Measurements from ENCODE around the gene MAPK8IP1.
"Not testable (repeated sequence)": the region's sequence is repeated elsewhere in the genome, so short reads cannot be mapped to it uniquely, and the experiment has no call there.

MAPK8IP1 gene

GRCh38 chr11:45885274-45885920 is at the start of gene MAPK8IP1:
Gene MAPK8IP1, plus strand, starts transcription at chr11:45885651. Its CDS starts 170 bp downstream, at chr11:45885821.
- DNase-seq: peak; percentile 41

- no peak for DNase-seq
These were observed 46.2 kb upstream of the MAPK8IP1 start for GRCh38 chr11:45839204-45839603.

GRCh38 chr11:45840251-45840650 is 45.2 kb upstream of the MAPK8IP1 start:
- not testable (repeated sequence) for DNase-seq

GRCh38 chr11:45843158-45843924 is 42.1 kb upstream of the MAPK8IP1 start:
- DNase-seq: peak; percentile 83

GRCh38 chr11:45844822-45845578 is 40.5 kb upstream of the MAPK8IP1 start:
- DNase-seq: no peak

- DNase-seq: no peak
These were observed 39.2 kb upstream of the MAPK8IP1 start for GRCh38 chr11:45846174-45846675.

- peak; percentile 99 for DNase-seq
These were observed 38.2 kb upstream of the MAPK8IP1 start, which contains the start of gene CRY2 for GRCh38 chr11:45846974-45847910. Gene CRY2, plus strand, starts transcription at chr11:45847475. Its CDS starts 16 bp downstream, at chr11:45847491.

- peak; percentile 25 for DNase-seq
These were observed 37.5 kb upstream of the MAPK8IP1 start for GRCh38 chr11:45847911-45848316.

GRCh38 chr11:45848654-45849081 is 36.8 kb upstream of the MAPK8IP1 start:
- no peak for DNase-seq

GRCh38 chr11:45850446-45850845 is 35.0 kb upstream of the MAPK8IP1 start:
- no peak for DNase-seq

- DNase-seq: no peak
These were observed 34.2 kb upstream of the MAPK8IP1 start for GRCh38 chr11:45851228-45851627.

GRCh38 chr11:45852018-45852711 is 33.3 kb upstream of the MAPK8IP1 start:
- DNase-seq: no peak

- DNase-seq: no peak
These were observed 32.7 kb upstream of the MAPK8IP1 start for GRCh38 chr11:45852712-45853101.

GRCh38 chr11:45853332-45854219 is 31.9 kb upstream of the MAPK8IP1 start:
- no peak for DNase-seq

GRCh38 chr11:45855308-45855707 is 30.1 kb upstream of the MAPK8IP1 start:
- DNase-seq: no peak

- no peak for DNase-seq
These were observed 29.4 kb upstream of the MAPK8IP1 start for GRCh38 chr11:45856044-45856468.

- no peak for DNase-seq
These were observed 27.4 kb upstream of the MAPK8IP1 start for GRCh38 chr11:45857961-45858474.

GRCh38 chr11:45858751-45859398 is 26.6 kb upstream of the MAPK8IP1 start:
- DNase-seq: no peak

GRCh38 chr11:45859661-45860140 is 25.8 kb upstream of the MAPK8IP1 start:
- no peak for DNase-seq
